Mesenchymal stem cell (in vitro differentiated cells and primary cell): ENCODE measurements around the gene LDHAL6A.

Experiments
- DNase-seq: peaks from one replicate; pipeline ENCODE4 v3.0.0-alpha.2; 2013
- H2AFZ ChIP-seq: one replicate; pipeline ENCODE4 v1.6.1; 2013; ENCODE audit warnings: low read depth, mild to moderate bottlenecking, control low read depth, inconsistent platforms, low read length, moderate library complexity
- H2AK5ac ChIP-seq: 2 replicates; pipeline ENCODE4 v1.6.1; 2013; ENCODE audit warnings: low read length, moderate library complexity, mild to moderate bottlenecking, inconsistent platforms; ENCODE audit not compliant: severe bottlenecking
- H2BK120ac ChIP-seq: one replicate; pipeline ENCODE4 v1.6.1; 2013; ENCODE audit warnings: low read depth, mild to moderate bottlenecking, inconsistent platforms, low read length, moderate library complexity
- H2BK12ac ChIP-seq, 2 experiments: one replicate each; pipeline ENCODE4 v1.6.1; 2013; ENCODE audit warnings: inconsistent platforms in 2 of 2, low read length in 2 of 2, mild to moderate bottlenecking in 2 of 2, moderate library complexity in 2 of 2, control low read depth in 1 of 2
- H2BK15ac ChIP-seq: one replicate; pipeline ENCODE4 v1.6.1; 2013; ENCODE audit warnings: mild to moderate bottlenecking, low read depth, inconsistent platforms; ENCODE audit not compliant: poor library complexity, severe bottlenecking
- H2BK5ac ChIP-seq: 2 replicates; pipeline ENCODE4 v1.6.1; 2013; ENCODE audit warnings: low read depth, mild to moderate bottlenecking, low read length, control low read depth, inconsistent platforms; ENCODE audit not compliant: poor library complexity, severe bottlenecking
- H3K14ac ChIP-seq, 2 experiments: one replicate each; pipeline ENCODE4 v1.6.1; 2013; ENCODE audit warnings: inconsistent platforms in 2 of 2, low read length in 2 of 2, control low read depth in 1 of 2, mild to moderate bottlenecking in 1 of 2, moderate library complexity in 1 of 2
- H3K18ac ChIP-seq, 2 experiments: one replicate each; pipeline ENCODE4 v1.6.1; 2013; ENCODE audit warnings: inconsistent platforms in 2 of 2, low read length in 2 of 2, control low read depth in 1 of 2, low read depth in 1 of 2, mild to moderate bottlenecking in 1 of 2
- H3K23ac ChIP-seq, 2 experiments: one replicate each; pipeline ENCODE4 v1.6.1; 2013; ENCODE audit warnings: inconsistent platforms in 2 of 2, low read length in 2 of 2, mild to moderate bottlenecking in 2 of 2, moderate library complexity in 2 of 2, control low read depth in 1 of 2
- H3K27ac ChIP-seq: 2 replicates; pipeline ENCODE4 v1.5.1; 2013; ENCODE audit warnings: mild to moderate bottlenecking, moderate library complexity, low read length, control low read depth, inconsistent platforms; ENCODE audit not compliant: poor library complexity, severe bottlenecking
- H3K27me3 ChIP-seq, 2 experiments: 2 replicates each; pipeline versions ENCODE4 v1.6.1 to v1.7.0; 2013; ENCODE audit warnings: low read length in 2 of 2, mild to moderate bottlenecking in 2 of 2, moderate library complexity in 2 of 2, control low read depth in 1 of 2, inconsistent platforms in 1 of 2; ENCODE audit not compliant: control insufficient read depth in 1 of 2, insufficient read depth in 1 of 2
- H3K36me3 ChIP-seq, 2 experiments: 2 replicates each; pipeline versions ENCODE4 v1.6.1 to v1.7.0; 2013; ENCODE audit warnings: low read length in 2 of 2, control low read depth in 1 of 2, inconsistent platforms in 1 of 2, low read depth in 1 of 2, mild to moderate bottlenecking in 1 of 2; ENCODE audit not compliant: insufficient read depth in 2 of 2, control insufficient read depth in 1 of 2
- H3K4ac ChIP-seq, 2 experiments: one replicate each; pipeline ENCODE4 v1.6.1; 2013; ENCODE audit warnings: inconsistent platforms in 2 of 2, low read length in 2 of 2, mild to moderate bottlenecking in 2 of 2, moderate library complexity in 2 of 2, control low read depth in 1 of 2, low read depth in 1 of 2
- H3K4me1 ChIP-seq: 2 replicates; pipeline ENCODE4 v1.6.1; 2013; ENCODE audit warnings: low read depth, low read length, control low read depth; ENCODE audit not compliant: control insufficient read depth, insufficient read depth
- H3K4me2 ChIP-seq: 2 replicates; pipeline ENCODE4 v1.6.1; 2013; ENCODE audit warnings: low read length, mild to moderate bottlenecking, inconsistent platforms; ENCODE audit not compliant: poor library complexity, severe bottlenecking
- H3K4me3 ChIP-seq, 2 experiments: 2 replicates each; pipeline versions ENCODE4 v1.5.1 to v1.7.0; 2013; ENCODE audit warnings: low read length in 2 of 2, mild to moderate bottlenecking in 2 of 2, control low read depth in 1 of 2, low read depth in 1 of 2; ENCODE audit not compliant: insufficient read depth in 1 of 2
- H3K79me1 ChIP-seq: replicated peaks from 2 replicates; pipeline ENCODE4 v1.6.1; 2013; ENCODE audit warnings: mild to moderate bottlenecking, control low read depth, low read length, inconsistent platforms; ENCODE audit not compliant: poor library complexity, severe bottlenecking
- H3K9ac ChIP-seq: 2 replicates; pipeline ENCODE4 v1.7.0; 2013; ENCODE audit warnings: mild to moderate bottlenecking, low read length, moderate library complexity
- H3K9me3 ChIP-seq: 2 replicates; pipeline ENCODE4 v1.7.0; 2013; ENCODE audit warnings: mild to moderate bottlenecking, low read length; ENCODE audit not compliant: control insufficient read depth
- H4K8ac ChIP-seq: one replicate; pipeline ENCODE4 v1.6.1; 2013; ENCODE audit warnings: inconsistent platforms, mild to moderate bottlenecking, low read length, moderate library complexity
- H4K91ac ChIP-seq: one replicate; pipeline ENCODE4 v1.6.1; 2013; ENCODE audit warnings: mild to moderate bottlenecking, low read length, inconsistent platforms
- WGBS: methylation state at CpG from one replicate; pipeline ENCODE4 v1.1.7; 2013; ENCODE audit warnings: mixed read lengths; 5-methylcytosine and 5-hydroxymethylcytosine counted together

The LDHAL6A gene

DNA sequence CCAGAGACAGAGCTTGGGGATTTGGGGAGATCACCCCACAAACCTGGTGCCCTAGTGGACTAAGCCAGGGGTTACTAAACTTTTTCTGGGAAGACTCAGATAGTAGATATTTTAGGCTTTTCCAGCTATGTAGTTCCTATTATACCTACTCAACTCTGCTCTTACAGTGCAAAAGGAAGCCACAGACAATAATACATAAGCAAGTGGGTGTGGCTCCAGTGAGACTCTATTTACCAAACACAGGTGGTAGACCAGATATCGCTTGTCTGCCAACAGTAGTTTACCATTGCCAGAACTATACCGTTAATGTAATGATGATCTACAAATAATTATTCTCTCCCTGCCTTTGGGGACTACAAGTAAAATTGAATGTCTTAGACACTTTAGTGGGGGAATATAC, 36.6 kb upstream of the LDHAL6A start:
- Histone ChIP-seq H2BK12ac (no peak overlapping the region), H3K4me3 (no peak overlapping the region), H2BK5ac (no peak overlapping the region), H2BK120ac (no peak overlapping the region), H2AK5ac (no peak overlapping the region), H3K27me3 (no peaks in the 10 kb centered on the region), H4K91ac (no peak overlapping the region), H3K36me3 (no peaks in the 10 kb centered on the region), H3K4ac (no peak overlapping the region), H3K27ac (no peak overlapping the region), H3K14ac (no peak overlapping the region), H2BK15ac (no peak overlapping the region), H4K8ac (no peak overlapping the region), H3K23ac (no peak overlapping the region), H3K9ac (no peak overlapping the region), H2AFZ (no peak overlapping the region), H3K9me3 (no peaks in the 10 kb centered on the region), H3K79me1 (no peaks in the 10 kb centered on the region), H3K4me1 (no peaks in the 10 kb centered on the region), H3K18ac (no peak overlapping the region), H3K4me2 (no peak overlapping the region)
- no peak for DNase-seq
- WGBS = no CpG with 5 or more reads among the region's 2 CpGs

DNA sequence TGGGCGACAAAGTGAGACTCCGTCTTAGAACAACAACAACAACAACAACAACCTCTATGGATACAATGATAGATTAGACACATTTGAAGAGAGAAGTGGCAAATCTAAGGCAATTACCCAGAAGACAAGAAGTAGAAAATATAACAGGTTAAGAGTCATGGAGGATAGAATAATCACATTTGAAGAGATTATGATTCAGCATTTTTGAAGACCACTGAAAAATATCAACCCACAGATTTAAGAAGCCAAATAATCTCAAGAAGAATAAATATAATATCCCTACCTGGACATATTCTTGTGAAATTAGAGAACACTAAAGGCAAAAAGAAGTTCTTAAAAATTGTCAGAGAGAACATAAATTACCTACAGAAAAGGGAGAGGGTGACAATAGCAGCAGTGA, 35.6 kb upstream of the LDHAL6A start:
- no peak overlapping the region for H4K8ac ChIP-seq
- H3K36me3 ChIP-seq = no peaks in the 10 kb centered on the region
- H2BK15ac ChIP-seq = no peak overlapping the region
- H4K91ac ChIP-seq = no peak overlapping the region
- H2BK5ac ChIP-seq = no peak overlapping the region
- no peak overlapping the region for H2BK120ac ChIP-seq
- H3K4ac ChIP-seq = no peak overlapping the region
- H3K79me1 ChIP-seq = no peaks in the 10 kb centered on the region
- no peak overlapping the region for H3K14ac ChIP-seq
- H2AK5ac ChIP-seq = no peak overlapping the region
- H3K9me3 ChIP-seq = no peaks in the 10 kb centered on the region
- H3K27me3 ChIP-seq = no peaks in the 10 kb centered on the region
- no peak overlapping the region for H3K27ac ChIP-seq
- no peak overlapping the region for H3K9ac ChIP-seq
- no peak overlapping the region for H3K4me2 ChIP-seq
- H3K23ac ChIP-seq = no peak overlapping the region
- WGBS = no CpG with 5 or more reads among the region's 2 CpGs
- no peak overlapping the region for H2AFZ ChIP-seq
- no peak for DNase-seq
- no peak overlapping the region for H3K4me3 ChIP-seq
- H2BK12ac ChIP-seq = no peak overlapping the region
- H3K4me1 ChIP-seq = no peaks in the 10 kb centered on the region
- H3K18ac ChIP-seq = no peak overlapping the region

GRCh38 chr11:18427240-18427639, 28.4 kb upstream of the LDHAL6A start:
- no peak overlapping the region for H3K23ac ChIP-seq
- no peak overlapping the region for H2AFZ ChIP-seq
- no peak overlapping the region for H2BK5ac ChIP-seq
- H3K4me2 ChIP-seq = no peak overlapping the region
- no peak overlapping the region for H2BK120ac ChIP-seq
- H3K9ac ChIP-seq = no peak overlapping the region
- DNase-seq = no peak
- H4K91ac ChIP-seq = no peak overlapping the region
- H3K79me1 ChIP-seq = no peaks in the 10 kb centered on the region
- H3K36me3 ChIP-seq = no peaks in the 10 kb centered on the region
- H3K27me3 ChIP-seq = no peaks in the 10 kb centered on the region
- no peak overlapping the region for H3K27ac ChIP-seq
- H3K4me3 ChIP-seq = no peak overlapping the region
- 67% methylated on average over 2 of the region's 4 CpGs for WGBS
- no peak overlapping the region for H4K8ac ChIP-seq
- H3K9me3 ChIP-seq = no peaks in the 10 kb centered on the region
- H3K4me1 ChIP-seq = no peaks in the 10 kb centered on the region
- no peak overlapping the region for H3K18ac ChIP-seq
- H2BK12ac ChIP-seq = no peak overlapping the region
- H3K14ac ChIP-seq = no peak overlapping the region
- H2AK5ac ChIP-seq = no peak overlapping the region
- H2BK15ac ChIP-seq = no peak overlapping the region
- no peak overlapping the region for H3K4ac ChIP-seq

- Histone ChIP-seq H3K4ac (no peak overlapping the region), H3K4me2 (no peak overlapping the region), H4K8ac (no peak overlapping the region), H3K9me3 (no peaks in the 10 kb centered on the region), H2AK5ac (no peak overlapping the region), H2BK12ac (no peak overlapping the region), H3K79me1 (no peaks in the 10 kb centered on the region), H3K23ac (no peak overlapping the region), H3K4me3 (no peak overlapping the region), H2BK15ac (no peak overlapping the region), H2BK120ac (no peak overlapping the region), H3K27ac (no peak overlapping the region), H2BK5ac (no peak overlapping the region), H3K36me3 (no peaks in the 10 kb centered on the region), H3K14ac (no peak overlapping the region), H3K4me1 (no peaks in the 10 kb centered on the region), H3K27me3 (no peaks in the 10 kb centered on the region), H2AFZ (no peak overlapping the region), H3K9ac (no peak overlapping the region), H4K91ac (no peak overlapping the region), H3K18ac (no peak overlapping the region)
- WGBS = 76% methylated on average over 4 of the region's 5 CpGs
- DNase-seq = no peak
These were observed 26.3 kb upstream of the LDHAL6A start for GRCh38 chr11:18429332-18429731.
